Posterior vena cava (tissue), 2 donors: ENCODE measurements around the gene SRL. TPM values are rescaled to one million over a fixed set of nuclear protein-coding genes. Genes with fewer than 3 reads are reported as not detected.
A peak's percentile ranks its signal among the peaks of the same experiment; 100 is the strongest.

Source experiments
- DNase-seq: peaks from one replicate; pipeline ENCODE4 v3.0.0-alpha.2; 2020; ENCODE audit warnings: low spot score
- intact Hi-C, 2 donors: fragments of 100-400 bp; cut with DNase I; formaldehyde crosslinking; loops; one replicate each; pipeline versions ENCODE4 v1.14.1 to v1.14.2; 2022 to 2023
- total RNA-seq, 2 donors: library from RNA; stranded (reverse); fragmentation: NEBNext Ultra II Directional; extraction: Animal tissue kit (Norgen Biotek cat#: 25700); gene quantifications; one replicate each; pipeline ENCODE4 v1.2.1, GENCODE V29; 2021
- donor health status: DM: yes; HTN: yes; CAD: no.
- donor health status: DM: yes; HTN: yes; CAD: no.

Gene SRL
- total RNA-seq, 2 donors from 2014 or later = 4.1 to 4.6 TPM

- intact Hi-C loops = loop anchor here in 1 of 2 donors (5.0 kb wide), 1 partner anchor 64 kb away; no protein-coding TSS in a partner anchor
- peak; percentile 92 for DNase-seq
These were observed 21.9 kb upstream of the SRL start for GRCh38 chr16:4263504-4264436.

- no peak for DNase-seq
- intact Hi-C loops = loop anchor here in 1 of 2 donors (5.0 kb wide), 1 partner anchor 65 kb away; no protein-coding TSS in a partner anchor
These were observed 20.5 kb upstream of the SRL start for GRCh38 chr16:4262303-4262835.

GRCh38 chr16:4261557-4262172 lies 19.8 kb upstream of the SRL start:
- intact Hi-C loops = loop anchor here in 1 of 2 donors (5.0 kb wide), 1 partner anchor 66 kb away; no protein-coding TSS in a partner anchor
- no peak for DNase-seq

GRCh38 chr16:4260360-4260759 lies 18.5 kb upstream of the SRL start:
- intact Hi-C loops = loop anchor here in 1 of 2 donors (5.0 kb wide), 1 partner anchor 67 kb away; no protein-coding TSS in a partner anchor
- DNase-seq = no peak

GRCh38 chr16:4257646-4258556 lies 16.0 kb upstream of the SRL start:
- DNase-seq = no peak
- intact Hi-C loops = loop anchor here in 1 of 2 donors (5.0 to 10.0 kb wide), 2 partner anchors 56 to 273 kb away; no protein-coding TSS in a partner anchor

- intact Hi-C loops = loop anchor here in 1 of 2 donors (10.0 kb wide), 1 partner anchor 269 kb away; no protein-coding TSS in a partner anchor
- peak; percentile 100 for DNase-seq
These were observed 11.7 kb upstream of the SRL start for GRCh38 chr16:4253394-4254150.

- intact Hi-C loops = loop anchor here in 1 of 2 donors (10.0 kb wide), 1 partner anchor 268 kb away; no protein-coding TSS in a partner anchor
- DNase-seq = peak; percentile 84
These were observed 11.1 kb upstream of the SRL start for GRCh38 chr16:4253012-4253393.

- intact Hi-C loops = loop anchor here (5.0 to 10.0 kb wide), 2 partner anchors 52 to 265 kb away; no protein-coding TSS in a partner anchor
- DNase-seq = no peak
These were observed 7.8 kb upstream of the SRL start for GRCh38 chr16:4249530-4250308.

- intact Hi-C loops = loop anchor here in 1 of 2 donors (5.0 kb wide), 1 partner anchor 50 kb away; no protein-coding TSS in a partner anchor
- no peak for DNase-seq
These were observed 5.5 kb upstream of the SRL start for GRCh38 chr16:4247460-4247784.

- no peak for DNase-seq
- intact Hi-C loops = loop anchor here in 1 of 2 donors (5.0 kb wide), 1 partner anchor 50 kb away; no protein-coding TSS in a partner anchor
These were observed 5.0 kb upstream of the SRL start for GRCh38 chr16:4246777-4247459.

- no peak for DNase-seq
These were observed 3.4 kb upstream of the SRL start for GRCh38 chr16:4245077-4245791.

GRCh38 chr16:4244254-4245076 lies 2.6 kb upstream of the SRL start:
- no peak for DNase-seq
- intact Hi-C loops = loop anchor here in 1 of 2 donors (5.0 kb wide), 1 partner anchor 47 kb away; no protein-coding TSS in a partner anchor

More at GRCh38 chr16:4245077-4245791, 3.4 kb upstream of the SRL start:
- intact Hi-C loops = loop anchor here in 1 of 2 donors (5.0 kb wide), 1 partner anchor 48 kb away; no protein-coding TSS in a partner anchor

- DNase-seq = no peak
- intact Hi-C loops = no loop called here
These were observed 487 bp downstream of the SRL start for GRCh38 chr16:4241258-4241927.

- intact Hi-C loops = no loop called here
These were observed 1.3 kb downstream of the SRL start for GRCh38 chr16:4240624-4241023.

More at GRCh38 chr16:4240624-4241023, 1.3 kb downstream of the SRL start:
- no peak for DNase-seq
